Right lobe of liver (tissue), 6 donors: ENCODE measurements around the gene PLCL2. TPM values are rescaled to one million over a fixed set of nuclear protein-coding genes. Genes with fewer than 3 reads are reported as not detected.

Experiments
- ATAC-seq, 4 donors: fragments of 200-7000 bp; cut with Tn5 transposase; one replicate each; pipeline ENCODE4 v1.9.1; 2020; ENCODE audit warnings: mild to moderate bottlenecking in 4 of 4, moderate library complexity in 4 of 4
- DNase-seq, 3 donors: peaks; one replicate each; pipeline ENCODE4 v3.0.0-alpha.2; 2020
- H3K27ac ChIP-seq, 3 donors: fragments of 200-600 bp; one replicate each; pipeline ENCODE4 v1.8.0; 2022
- H3K27me3 ChIP-seq, 2 donors: fragments of 200-600 bp; one replicate each; pipeline ENCODE4 v1.8.0; 2022
- H3K36me3 ChIP-seq, 4 donors: fragments of 200-600 bp; sonication (generic) in 1 of 4; one replicate each; pipeline versions ENCODE4 v1.5.1 to v1.8.0; 2017 to 2022; ENCODE audit warnings: control low read depth in 1 of 4
- H3K4me1 ChIP-seq, 4 donors: fragments of 200-600 bp; sonication (generic) in 1 of 4; one replicate each; pipeline versions ENCODE4 v1.5.1 to v1.8.0; 2017 to 2022; ENCODE audit warnings: control low read depth in 1 of 4
- H3K4me3 ChIP-seq, 3 donors: fragments of 200-600 bp; one replicate each; pipeline ENCODE4 v1.8.0; 2022
- H3K9me3 ChIP-seq, 4 donors: fragments of 200-600 bp; sonication (generic) in 1 of 4; one replicate each; pipeline versions ENCODE4 v1.5.1 to v1.8.0; 2017 to 2022; ENCODE audit warnings: control low read depth in 1 of 4
- POLR2A ChIP-seq: fragments of 450-650 bp; IDR thresholded peaks from one replicate; pipeline ENCODE4 v1.6.1; 2017; ENCODE audit warnings: antibody characterized with exemption, mild to moderate bottlenecking
- WGBS: methylation state at CpG from one replicate; pipeline ENCODE4 v1.1.6; 2018; ENCODE audit warnings: low coverage, low lambda C conversion rate; ENCODE audit not compliant: insufficient coverage; ENCODE audit errors: missing lambda C conversion rate; 5-methylcytosine and 5-hydroxymethylcytosine counted together
- intact Hi-C, 2 donors: fragments of 100-400 bp; cut with DNase I; formaldehyde crosslinking; loops; one replicate each; pipeline versions ENCODE4 v1.11.2 to v1.14.1; 2022
- total RNA-seq, 6 experiments: library from RNA; depleted of rRNA in 2 of 6; stranded (reverse); fragments of >200 nt in 2 of 6; fragmentation: NEBNext Ultra II Directional in 3 of 6; extraction: Animal tissue kit (Norgen Biotek cat#: 25700) in 3 of 6; gene quantifications; one replicate each; pipeline versions ENCODE4 v1.1.0 to v1.2.4, GENCODE V29; 2016 to 2023
- TF ChIP-seq, protein P1 (sequence below), 4 donors: fragments of 200-600 bp in 3 of 4; fragments of 450-650 bp in 1 of 4; IDR thresholded peaks; one replicate each; pipeline versions ENCODE4 v1.5.1 to v1.8.0; 2016 to 2022; ENCODE audit warnings: antibody characterized with exemption in 4 of 4, mild to moderate bottlenecking in 2 of 4
- donor health status: DM: no; HTN: yes; CAD: no.
- donor health status: DM: no; HTN: no; CAD: no.
- donor health status: DM: no; HTN: no; CAD: no.
- donor health status: DM: no; HTN: yes; CAD: no.
- donor health status: DM: no; HTN: yes; CAD: no.

Gene PLCL2
- total RNA-seq, 6 experiments from 2014 or later: 4.6 to 8.2 (median 6.9) TPM

DNA sequence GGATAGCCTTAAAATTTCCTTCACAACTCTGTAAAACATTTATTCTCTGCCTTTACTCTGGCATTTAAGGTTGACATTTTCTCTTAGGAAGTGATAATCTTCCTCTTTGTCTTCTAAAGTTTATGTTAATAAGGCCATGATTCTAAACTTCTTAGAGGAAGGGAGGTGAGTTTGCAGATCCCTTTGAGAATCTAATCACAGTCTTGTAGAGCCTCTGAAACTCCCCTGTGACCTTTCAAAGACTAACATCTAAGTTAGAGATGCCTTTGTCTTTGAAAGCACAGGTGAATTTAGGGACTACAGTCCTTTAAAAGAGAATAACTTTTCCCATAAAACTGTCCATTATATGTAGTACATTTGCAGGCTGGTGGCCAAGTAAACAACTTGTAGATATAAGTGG, 115.1 kb downstream of the PLCL2 start:
- intact Hi-C loops: no loop called here
- H3K36me3 ChIP-seq: no peaks in the 10 kb centered on the region
- no peak for ATAC-seq
- H3K27ac ChIP-seq: no peak overlapping the region
- H3K4me3 ChIP-seq: no peak overlapping the region
- H3K27me3 ChIP-seq: no peaks in the 10 kb centered on the region
- H3K4me1 ChIP-seq: peaks cover 0 to 13% (median 6%) of the 10 kb centered on the region in 4 donors
- DNase-seq: no peak
- no peaks in the 10 kb centered on the region for H3K9me3 ChIP-seq
- TF ChIP-seq, protein P1, sequence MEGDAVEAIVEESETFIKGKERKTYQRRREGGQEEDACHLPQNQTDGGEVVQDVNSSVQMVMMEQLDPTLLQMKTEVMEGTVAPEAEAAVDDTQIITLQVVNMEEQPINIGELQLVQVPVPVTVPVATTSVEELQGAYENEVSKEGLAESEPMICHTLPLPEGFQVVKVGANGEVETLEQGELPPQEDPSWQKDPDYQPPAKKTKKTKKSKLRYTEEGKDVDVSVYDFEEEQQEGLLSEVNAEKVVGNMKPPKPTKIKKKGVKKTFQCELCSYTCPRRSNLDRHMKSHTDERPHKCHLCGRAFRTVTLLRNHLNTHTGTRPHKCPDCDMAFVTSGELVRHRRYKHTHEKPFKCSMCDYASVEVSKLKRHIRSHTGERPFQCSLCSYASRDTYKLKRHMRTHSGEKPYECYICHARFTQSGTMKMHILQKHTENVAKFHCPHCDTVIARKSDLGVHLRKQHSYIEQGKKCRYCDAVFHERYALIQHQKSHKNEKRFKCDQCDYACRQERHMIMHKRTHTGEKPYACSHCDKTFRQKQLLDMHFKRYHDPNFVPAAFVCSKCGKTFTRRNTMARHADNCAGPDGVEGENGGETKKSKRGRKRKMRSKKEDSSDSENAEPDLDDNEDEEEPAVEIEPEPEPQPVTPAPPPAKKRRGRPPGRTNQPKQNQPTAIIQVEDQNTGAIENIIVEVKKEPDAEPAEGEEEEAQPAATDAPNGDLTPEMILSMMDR (IDR thresholded peaks at IDR 0.05): no peak
- no peak for TF ChIP-seq POLR2A

- ATAC-seq: no peak
- Histone ChIP-seq H3K36me3 (no peaks in the 10 kb centered on the region), H3K9me3 (no peaks in the 10 kb centered on the region), H3K4me1 (peaks cover 0 to 7% (median 2%) of the 10 kb centered on the region in 4 donors), H3K27me3 (no peaks in the 10 kb centered on the region), H3K4me3 (no peak overlapping the region), H3K27ac (no peak overlapping the region)
- TF ChIP-seq POLR2A: no peak
- TF ChIP-seq, protein P1 (IDR thresholded peaks at IDR 0.05): no peak
- intact Hi-C loops: no loop called here
- DNase-seq: no peak
These were observed 118.7 kb downstream of the PLCL2 start for GRCh38 chr3:17003457-17003856.

GRCh38 chr3:17006132-17006852, 121.5 kb downstream of the PLCL2 start:
- TF ChIP-seq, protein P1 (IDR thresholded peaks at IDR 0.05): no peak
- H3K4me1 ChIP-seq: no peaks in the 10 kb centered on the region
- no peak overlapping the region for H3K27ac ChIP-seq
- WGBS: 27% methylated on average over 1 of the region's 2 CpGs
- no peaks in the 10 kb centered on the region for H3K9me3 ChIP-seq
- H3K36me3 ChIP-seq: no peaks in the 10 kb centered on the region
- ATAC-seq (no peak), DNase-seq (no peak)
- intact Hi-C loops: no loop called here
- no peaks in the 10 kb centered on the region for H3K27me3 ChIP-seq
- H3K4me3 ChIP-seq: no peak overlapping the region

DNA sequence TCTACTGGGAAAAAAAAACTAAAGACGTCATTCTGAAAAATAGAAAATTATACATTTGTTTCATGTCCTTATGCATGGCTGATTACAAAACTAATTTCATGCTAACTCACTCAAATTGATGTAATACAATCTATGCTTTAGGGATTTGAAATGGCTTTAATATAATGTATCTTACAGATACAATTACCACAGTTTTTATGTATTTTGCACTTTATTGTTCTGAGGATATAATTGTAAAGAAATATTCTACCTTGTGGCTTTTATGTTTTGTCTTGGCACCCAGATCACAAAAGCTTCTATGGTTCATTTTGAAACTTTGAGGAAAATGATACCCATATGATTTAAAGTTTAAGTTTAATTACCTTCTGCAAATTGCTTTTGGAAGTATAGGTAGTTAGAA, 122.5 kb downstream of the PLCL2 start:
- ATAC-seq: no peak
- WGBS: 83% methylated on average over 1 of the region's 1 CpG
- intact Hi-C loops: no loop called here

More for the DNA sequence above, 122.5 kb downstream of the PLCL2 start:
- no peak for DNase-seq
- TF ChIP-seq, protein P1 (IDR thresholded peaks at IDR 0.05): no peak
- no peak for TF ChIP-seq POLR2A
- Histone ChIP-seq H3K36me3 (no peaks in the 10 kb centered on the region), H3K4me1 (no peaks in the 10 kb centered on the region), H3K9me3 (no peaks in the 10 kb centered on the region), H3K4me3 (no peak overlapping the region), H3K27ac (no peak overlapping the region), H3K27me3 (no peaks in the 10 kb centered on the region)
